Measurements from ENCODE around the gene HP1BP3.

GRCh38 chr1:20792196-20792595 is 5.1 kb upstream of the HP1BP3 start:
- TF ChIP-seq CTCF (IDR thresholded peaks at IDR 0.05): no peak
- no peak for TF ChIP-seq POLR2A (IDR thresholded peaks at IDR 0.05)
- TF ChIP-seq EP300 (IDR thresholded peaks at IDR 0.05): no peak
